HG02588 (cell line): ENCODE results near the gene TWNK.
A peak's percentile ranks its signal among the peaks of the same experiment; 100 is the strongest.
"Not testable (repeated sequence)": the region's sequence is repeated elsewhere in the genome, so short reads cannot be mapped to it uniquely, and the experiment has no call there.

Source experiments
- ATAC-seq: cut with Tn5 transposase; IDR thresholded peaks from one replicate; pipeline ENCODE4 v1.9.1; 2021; ENCODE audit warnings: mild to moderate bottlenecking, moderate library complexity; ENCODE audit not compliant: unreplicated experiment

TWNK gene

DNA sequence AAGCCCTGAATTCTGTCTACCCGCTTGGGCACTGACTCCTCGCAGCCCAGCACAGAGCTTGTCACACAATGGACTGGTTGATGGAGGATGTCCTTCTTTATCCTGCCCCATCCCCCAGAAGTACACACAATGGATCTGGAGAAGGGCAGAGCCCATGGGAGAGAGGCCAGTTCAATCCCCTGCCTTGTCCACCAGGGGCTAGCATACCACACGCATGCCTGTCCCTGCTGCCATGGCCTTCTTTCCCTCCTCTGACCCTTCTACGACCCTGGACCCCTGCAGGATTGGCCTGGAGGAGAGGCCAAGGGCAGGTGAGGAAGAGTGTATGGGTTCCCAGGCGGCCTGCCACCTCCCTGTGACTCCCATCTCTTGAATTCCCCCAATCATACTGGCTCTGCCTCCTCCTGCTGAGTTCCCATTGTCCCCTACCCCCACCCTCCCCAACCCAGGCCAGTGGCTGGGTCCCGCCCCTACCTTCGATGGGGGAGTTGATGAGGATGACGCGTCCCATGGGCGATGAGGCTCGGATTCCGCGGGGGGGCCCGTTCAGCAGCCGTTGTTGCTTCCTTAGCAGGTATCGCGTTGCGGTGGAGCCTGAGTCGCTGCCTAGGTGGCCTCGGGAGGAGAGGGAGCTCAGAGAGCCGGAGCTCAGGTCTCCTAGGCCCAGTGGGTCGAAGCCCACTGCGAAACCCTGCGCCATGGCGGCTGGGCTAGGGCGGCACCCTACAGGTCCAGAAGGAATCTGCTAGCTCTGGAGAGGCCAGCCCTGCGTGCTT, 42.4 kb downstream of the TWNK start:
- ATAC-seq, result no peak

DNA sequence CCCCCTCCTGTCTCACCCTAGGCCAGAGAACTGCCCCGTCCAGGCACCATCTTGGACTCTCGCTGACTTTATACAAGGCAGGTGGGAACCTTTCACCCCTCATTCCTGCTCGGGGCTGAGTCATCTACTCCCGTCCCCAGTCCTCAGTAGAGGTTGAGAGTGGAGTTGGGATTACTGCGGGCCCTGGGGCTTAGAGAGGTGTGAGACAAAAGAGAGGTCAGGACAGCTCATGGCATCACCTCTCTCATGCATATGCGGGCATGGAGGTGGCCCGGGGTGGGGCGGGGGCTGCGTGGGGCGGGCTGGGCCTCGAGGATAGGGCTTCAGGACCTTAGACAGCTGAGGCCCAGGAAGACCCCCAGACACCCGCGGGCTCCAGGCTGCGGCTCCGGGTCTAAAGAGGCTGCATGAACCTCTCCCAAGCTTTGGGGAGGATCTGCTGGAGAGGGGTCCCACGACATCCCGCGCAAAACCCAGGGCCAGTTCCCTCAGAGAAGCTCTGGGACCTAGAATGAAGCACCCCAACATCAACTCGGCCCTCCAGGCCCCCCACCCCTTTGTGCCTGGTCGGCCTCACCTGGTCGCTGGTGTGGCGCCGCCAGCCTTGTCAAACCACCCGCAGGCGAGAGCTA, 43.3 kb downstream of the TWNK start:
- ATAC-seq, result no peak

DNA sequence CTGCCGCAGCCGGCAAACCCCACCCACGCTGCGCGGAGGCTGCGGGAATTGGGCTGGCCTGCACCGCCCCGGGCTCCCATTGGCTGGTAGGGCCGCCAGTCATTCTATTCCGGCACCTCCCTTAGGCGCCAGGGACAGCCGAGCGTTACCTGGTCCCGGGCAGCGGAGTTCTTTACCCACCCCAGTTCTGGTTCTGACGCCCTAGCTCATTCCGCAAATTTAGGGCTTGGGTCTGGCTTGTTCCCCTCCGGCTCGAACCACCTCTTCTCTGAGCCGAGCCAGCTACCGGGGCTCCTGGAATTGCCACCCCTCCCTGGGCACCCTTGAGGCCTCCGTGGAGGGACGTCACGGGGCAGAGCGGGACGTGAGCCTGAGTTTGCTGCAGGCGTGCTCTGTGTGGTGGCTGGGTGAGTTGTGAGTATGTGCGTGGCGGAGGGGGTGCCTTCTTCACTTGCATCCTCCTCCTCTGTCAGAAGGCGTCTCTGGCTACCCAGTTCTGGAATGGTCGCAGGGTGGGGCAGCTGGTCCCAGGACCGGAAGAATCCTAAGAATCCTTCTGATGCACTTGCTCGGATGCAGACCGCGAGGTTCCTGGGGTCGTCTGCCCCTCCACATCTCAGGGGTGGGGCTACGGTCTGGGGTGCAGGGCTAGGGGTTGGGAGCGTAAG, 43.9 kb downstream of the TWNK start, which contains the start of the genes PDZD7 and SFXN3:
Gene PDZD7, minus strand, starts transcription at position 2 of the 668 bp plus-strand sequence. CDS start 910 bp downstream, outside the sequence.
Gene SFXN3, plus strand, starts transcription at position 107 of the 668 bp plus-strand sequence. CDS start 3,461 bp downstream, outside the sequence.
- peak; percentile 91 for ATAC-seq

- peak; percentile 34 for ATAC-seq
Observed at GRCh38 chr10:101031796-101032636, 44.7 kb downstream of the TWNK start.

GRCh38 chr10:101032637-101033224, 45.4 kb downstream of the TWNK start:
- no peak for ATAC-seq

GRCh38 chr10:101033276-101033675, 45.9 kb downstream of the TWNK start:
- ATAC-seq, result no peak

DNA sequence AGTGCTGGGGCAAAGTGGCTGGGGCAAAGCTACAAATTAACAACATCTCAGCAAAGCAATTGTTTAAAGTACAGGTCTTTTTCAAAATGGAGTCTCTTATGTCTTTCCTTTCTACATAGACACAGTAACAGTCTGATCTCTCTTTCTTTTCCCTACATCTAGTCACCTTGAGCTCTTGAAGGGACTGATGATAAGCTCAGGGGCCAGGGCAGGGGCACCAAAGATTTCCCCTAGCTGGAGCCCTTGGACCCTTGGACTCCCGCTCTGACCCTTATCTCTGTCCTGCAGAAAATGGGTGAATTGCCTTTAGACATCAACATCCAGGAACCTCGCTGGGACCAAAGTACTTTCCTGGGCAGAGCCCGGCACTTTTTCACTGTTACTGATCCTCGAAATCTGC, 47.1 kb downstream of the TWNK start:
- ATAC-seq, result not testable (repeated sequence)

GRCh38 chr10:101035314-101035713, 48.0 kb downstream of the TWNK start:
- no peak for ATAC-seq

DNA sequence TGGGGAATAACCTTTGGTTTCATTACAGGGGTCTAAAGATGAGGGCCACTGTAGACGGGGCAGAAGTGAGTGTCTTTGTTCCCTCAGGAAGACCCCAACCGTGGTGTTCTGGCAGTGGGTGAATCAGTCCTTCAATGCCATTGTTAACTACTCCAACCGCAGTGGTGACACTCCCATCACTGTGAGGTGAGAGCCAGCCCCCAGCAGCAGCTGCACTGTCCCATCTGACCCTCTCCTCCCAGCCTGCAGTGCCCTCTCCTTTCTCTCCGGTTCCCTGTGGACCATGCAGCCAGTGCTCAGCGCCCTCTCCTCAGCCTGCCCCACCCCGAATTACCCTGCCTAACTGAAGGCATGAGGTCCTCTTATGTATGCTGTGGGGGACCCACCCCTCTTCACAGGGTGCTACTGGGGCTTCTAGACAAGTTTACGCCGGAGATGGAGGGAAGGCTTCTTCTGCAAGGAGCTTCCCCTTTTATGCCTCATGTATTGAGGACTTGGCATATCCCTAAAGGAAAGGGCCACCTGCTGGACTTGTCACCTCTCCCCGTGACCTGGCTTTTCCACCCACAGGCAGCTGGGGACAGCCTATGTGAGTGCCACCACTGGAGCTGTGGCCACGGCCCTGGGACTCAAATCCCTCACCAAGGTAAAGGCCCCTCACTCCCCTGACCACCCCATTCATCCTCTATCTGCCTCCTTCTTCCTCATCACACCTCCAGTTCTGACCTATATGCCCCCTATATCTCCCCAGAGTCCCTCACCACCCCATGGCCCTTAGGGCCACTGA, 48.8 kb downstream of the TWNK start:
- ATAC-seq, result no peak

DNA sequence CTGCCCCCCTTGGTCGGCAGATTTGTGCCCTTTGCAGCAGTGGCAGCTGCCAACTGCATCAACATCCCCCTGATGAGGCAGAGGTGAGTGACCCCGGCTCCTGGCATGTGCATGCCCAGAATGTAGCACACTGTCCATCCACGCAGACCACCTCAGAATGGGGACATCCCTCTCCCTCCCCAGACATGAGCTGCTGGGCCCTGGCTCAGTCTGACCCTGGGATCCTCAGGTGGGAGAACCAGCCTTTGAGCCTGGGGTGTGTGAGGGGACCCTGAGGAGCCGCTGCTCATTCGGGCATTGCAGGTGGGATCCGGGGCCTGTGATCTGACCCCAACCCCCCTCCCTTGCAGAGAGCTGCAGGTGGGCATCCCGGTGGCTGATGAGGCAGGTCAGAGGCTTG, 49.4 kb downstream of the TWNK start:
- no peak for ATAC-seq

DNA sequence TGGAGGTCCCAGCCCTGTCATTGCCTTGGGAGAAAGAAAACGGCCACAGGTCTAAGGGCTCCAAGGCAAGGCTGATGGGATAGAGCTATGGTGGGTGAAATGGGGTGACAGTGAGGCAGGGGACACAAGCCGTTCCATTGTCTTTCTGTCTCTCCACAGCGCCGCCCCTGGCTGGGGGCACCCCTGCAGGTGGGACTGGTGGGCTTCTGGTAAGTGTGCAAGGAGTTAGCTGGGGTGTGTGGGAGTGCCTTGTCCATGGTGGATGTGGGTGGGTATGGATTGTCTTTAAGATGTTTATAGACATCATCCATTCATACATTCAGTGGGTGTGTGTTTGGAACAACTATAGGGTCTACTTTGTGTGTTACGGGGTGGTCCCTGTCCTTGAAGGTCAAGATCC, 51.1 kb downstream of the TWNK start:
- ATAC-seq, result no peak

- no peak for ATAC-seq
Observed at GRCh38 chr10:101040061-101040460, 52.7 kb downstream of the TWNK start.

DNA sequence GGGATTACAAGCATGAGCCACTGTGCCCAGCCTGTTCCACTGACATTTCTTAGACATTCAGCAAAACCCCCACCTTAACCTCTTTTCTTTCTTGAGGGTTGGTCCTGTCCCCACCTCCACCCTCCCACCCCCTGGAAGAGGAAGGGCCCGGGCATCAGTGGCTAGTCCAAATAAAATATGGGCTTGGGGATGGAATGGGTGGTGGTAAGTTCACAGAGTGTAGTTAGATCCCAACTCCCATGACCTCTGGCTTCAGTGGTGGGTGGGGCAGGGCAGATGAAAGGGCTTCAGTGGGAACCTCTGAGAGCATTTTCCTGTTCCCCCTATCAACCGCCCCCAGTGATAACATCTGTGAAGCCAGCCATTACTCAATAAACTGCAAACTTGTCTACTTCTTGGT, 53.5 kb downstream of the TWNK start:
- no peak for ATAC-seq

GRCh38 chr10:101041252-101041761, 54.0 kb downstream of the TWNK start:
- peak; percentile 46 for ATAC-seq

- no peak for ATAC-seq
Observed at GRCh38 chr10:101042118-101042517, 54.8 kb downstream of the TWNK start.

GRCh38 chr10:101042667-101043362, 55.5 kb downstream of the TWNK start:
- peak; percentile 91 for ATAC-seq

GRCh38 chr10:101043363-101043707, 56.0 kb downstream of the TWNK start:
- no peak for ATAC-seq
